22Rv1 (cell line): ENCODE data around the gene WFDC8.

Source experiments
- ZFX ChIP-seq: fragments of 450-650 bp; IDR thresholded peaks from 2 replicates; pipeline ENCODE4 v1.6.1; 2017; ENCODE audit warnings: antibody characterized with exemption, borderline replicate concordance
- TF ChIP-seq, protein P1 (sequence below): fragments of 450-650 bp; IDR thresholded peaks from 2 replicates; pipeline ENCODE4 v1.5.1; 2017; ENCODE audit warnings: mild to moderate bottlenecking

DNA sequence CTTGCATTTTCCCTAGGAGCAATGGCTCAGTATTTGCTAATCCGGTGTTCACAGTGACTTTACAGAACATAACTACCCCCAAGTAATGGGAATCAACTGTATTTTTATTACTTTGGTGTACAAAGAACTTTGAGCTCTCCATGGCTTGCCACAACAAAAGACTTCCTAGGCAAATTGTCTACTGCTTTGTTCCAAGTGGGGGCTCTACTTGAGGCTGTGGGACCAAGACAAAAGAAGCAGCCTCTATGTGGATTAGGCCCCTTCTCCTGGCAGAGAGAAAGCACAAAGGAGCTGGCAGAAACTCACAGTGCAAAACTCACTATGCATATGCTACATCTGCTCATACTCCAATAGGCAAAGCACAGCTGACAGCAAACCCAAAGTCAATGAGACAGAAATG is 853 bp downstream of the WFDC8 start:
- TF ChIP-seq, protein P1, sequence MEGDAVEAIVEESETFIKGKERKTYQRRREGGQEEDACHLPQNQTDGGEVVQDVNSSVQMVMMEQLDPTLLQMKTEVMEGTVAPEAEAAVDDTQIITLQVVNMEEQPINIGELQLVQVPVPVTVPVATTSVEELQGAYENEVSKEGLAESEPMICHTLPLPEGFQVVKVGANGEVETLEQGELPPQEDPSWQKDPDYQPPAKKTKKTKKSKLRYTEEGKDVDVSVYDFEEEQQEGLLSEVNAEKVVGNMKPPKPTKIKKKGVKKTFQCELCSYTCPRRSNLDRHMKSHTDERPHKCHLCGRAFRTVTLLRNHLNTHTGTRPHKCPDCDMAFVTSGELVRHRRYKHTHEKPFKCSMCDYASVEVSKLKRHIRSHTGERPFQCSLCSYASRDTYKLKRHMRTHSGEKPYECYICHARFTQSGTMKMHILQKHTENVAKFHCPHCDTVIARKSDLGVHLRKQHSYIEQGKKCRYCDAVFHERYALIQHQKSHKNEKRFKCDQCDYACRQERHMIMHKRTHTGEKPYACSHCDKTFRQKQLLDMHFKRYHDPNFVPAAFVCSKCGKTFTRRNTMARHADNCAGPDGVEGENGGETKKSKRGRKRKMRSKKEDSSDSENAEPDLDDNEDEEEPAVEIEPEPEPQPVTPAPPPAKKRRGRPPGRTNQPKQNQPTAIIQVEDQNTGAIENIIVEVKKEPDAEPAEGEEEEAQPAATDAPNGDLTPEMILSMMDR, result no peak
- TF ChIP-seq ZFX, result no peak
